Osteocyte (in vitro differentiated cells): Measurements from ENCODE around the gene TBL1XR1. TPM values are rescaled to one million over a fixed set of nuclear protein-coding genes. Genes with fewer than 3 reads are reported as not detected.

Experiments used
- DNase-seq: peaks from one replicate; pipeline ENCODE4 v3.0.0; 2021; ENCODE audit warnings: mixed read lengths; ENCODE audit not compliant: unreplicated experiment; ENCODE audit errors: extremely low spot score
- H3K27ac Mint-ChIP-seq: one replicate; pipeline ENCODE4 v1.8.0; 2021; ENCODE audit warnings: mild to moderate bottlenecking, mixed read lengths; ENCODE audit not compliant: unreplicated experiment
- H3K27me3 Mint-ChIP-seq: one replicate; pipeline ENCODE4 v1.8.0; 2021; ENCODE audit warnings: mixed read lengths; ENCODE audit not compliant: unreplicated experiment
- H3K36me3 Mint-ChIP-seq: one replicate; pipeline ENCODE4 v1.8.0; 2021; ENCODE audit warnings: mixed read lengths; ENCODE audit not compliant: unreplicated experiment
- H3K4me1 Mint-ChIP-seq: one replicate; pipeline ENCODE4 v1.8.0; 2021; ENCODE audit warnings: mixed read lengths; ENCODE audit not compliant: unreplicated experiment
- H3K4me3 Mint-ChIP-seq: one replicate; pipeline ENCODE4 v1.8.0; 2021; ENCODE audit warnings: mild to moderate bottlenecking, moderate library complexity, mixed read lengths; ENCODE audit not compliant: unreplicated experiment
- H3K9me3 Mint-ChIP-seq: one replicate; pipeline ENCODE4 v1.8.0; 2021; ENCODE audit warnings: mixed read lengths; ENCODE audit not compliant: unreplicated experiment
- CTCF ChIP-seq: fragments of 200-600 bp; sonication (generic); IDR thresholded peaks from 2 replicates; pipeline ENCODE4 v1.5.0; 2021; ENCODE audit warnings: antibody characterized with exemption, mild to moderate bottlenecking, moderate library complexity
- total RNA-seq: library from RNA; stranded (reverse); gene quantifications from 2 replicates; pipeline ENCODE4 v1.2.1, GENCODE V29; 2021

TBL1XR1 gene
- total RNA-seq, 1 donor from 2014 or later, result 370 TPM

- Mint-ChIP-seq H3K27ac (no peak overlapping the region), H3K27me3 (no peaks in the 10 kb centered on the region), H3K9me3 (no peaks in the 10 kb centered on the region), H3K4me1 (peaks cover 28% of the 10 kb centered on the region), H3K4me3 (no peak overlapping the region), H3K36me3 (peaks cover 31% of the 10 kb centered on the region)
- no peak for TF ChIP-seq CTCF
- DNase-seq, result no peak
These were observed 138.6 kb downstream of the TBL1XR1 start for GRCh38 chr3:177058648-177059047.

- no peak for DNase-seq
- H3K4me3 Mint-ChIP-seq, result no peak overlapping the region
- H3K9me3 Mint-ChIP-seq, result no peaks in the 10 kb centered on the region
These were observed 139.5 kb downstream of the TBL1XR1 start for GRCh38 chr3:177057768-177058167.

GRCh38 chr3:177056927-177057326, 140.4 kb downstream of the TBL1XR1 start:
- no peak for TF ChIP-seq CTCF
- no peak for DNase-seq
- Mint-ChIP-seq H3K27ac (no peak overlapping the region), H3K4me3 (no peak overlapping the region), H3K4me1 (peaks cover 25% of the 10 kb centered on the region), H3K9me3 (no peaks in the 10 kb centered on the region), H3K27me3 (no peaks in the 10 kb centered on the region), H3K36me3 (peaks cover 28% of the 10 kb centered on the region)

More at GRCh38 chr3:177057768-177058167, 139.5 kb downstream of the TBL1XR1 start:
- Mint-ChIP-seq H3K36me3 (peaks cover 34% of the 10 kb centered on the region), H3K27ac (no peak overlapping the region), H3K27me3 (no peaks in the 10 kb centered on the region), H3K4me1 (peaks cover 29% of the 10 kb centered on the region)
- no peak for TF ChIP-seq CTCF

GRCh38 chr3:177055605-177056571, 141.4 kb downstream of the TBL1XR1 start:
- Mint-ChIP-seq H3K4me3 (no peak overlapping the region), H3K27me3 (no peaks in the 10 kb centered on the region), H3K27ac (no peak overlapping the region), H3K9me3 (no peaks in the 10 kb centered on the region), H3K36me3 (peaks cover 28% of the 10 kb centered on the region), H3K4me1 (peaks cover 25% of the 10 kb centered on the region)
- no peak for TF ChIP-seq CTCF
- no peak for DNase-seq

GRCh38 chr3:177053107-177053506, 144.2 kb downstream of the TBL1XR1 start:
- Mint-ChIP-seq H3K4me1 (peaks cover 52% of the 10 kb centered on the region), H3K4me3 (no peak overlapping the region), H3K36me3 (peaks cover 42% of the 10 kb centered on the region), H3K9me3 (no peaks in the 10 kb centered on the region), H3K27me3 (no peaks in the 10 kb centered on the region), H3K27ac (no peak overlapping the region)
- no peak for TF ChIP-seq CTCF
- DNase-seq, result no peak
